HG02885 (cell line): ENCODE results near the gene DAW1.

Experiments used
- ATAC-seq: cut with Tn5 transposase; IDR thresholded peaks from one replicate; pipeline ENCODE4 v1.9.1; 2021; ENCODE audit warnings: mild to moderate bottlenecking; ENCODE audit not compliant: unreplicated experiment, poor library complexity

DAW1 gene

DNA sequence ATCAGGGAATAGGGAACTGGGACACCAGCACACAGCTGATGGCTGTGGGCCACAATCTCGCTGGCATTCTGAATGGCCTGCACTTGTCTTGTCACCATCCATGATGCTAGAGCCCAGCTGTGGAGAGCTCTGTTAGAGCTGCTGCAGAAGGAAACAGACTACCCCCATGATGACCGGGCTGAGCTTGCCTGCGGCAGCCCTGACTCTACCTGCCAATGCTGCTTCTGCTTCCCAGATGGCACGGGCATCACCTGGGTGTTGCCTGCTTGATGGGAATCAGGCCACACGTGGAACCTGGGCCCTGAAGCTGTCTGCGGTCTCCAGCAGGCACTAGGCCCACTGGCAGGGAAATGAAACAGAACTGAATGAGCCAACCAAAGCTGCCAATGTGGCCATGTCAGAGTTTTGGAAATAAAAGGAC, 11.2 kb upstream of the DAW1 start:
- no peak for ATAC-seq

DNA sequence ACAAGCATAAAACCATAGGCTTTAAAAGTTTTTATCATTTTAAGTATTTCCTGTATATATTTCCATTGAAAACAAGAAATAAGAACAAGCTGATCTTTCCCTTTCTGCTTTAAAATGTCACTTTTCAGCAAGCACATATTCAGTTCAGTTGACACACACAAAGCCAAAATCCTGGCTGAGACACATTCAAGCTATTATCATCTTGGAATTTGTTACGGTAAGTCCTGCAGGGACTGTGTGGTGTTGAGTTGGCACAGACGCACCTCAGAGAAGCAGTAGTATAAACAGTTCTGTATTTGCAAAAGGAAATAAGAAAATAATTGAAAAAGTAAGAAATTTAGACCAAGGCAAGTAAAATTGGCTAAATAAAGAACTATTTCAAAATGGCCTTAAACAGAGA, 10.4 kb upstream of the DAW1 start:
- ATAC-seq: no peak

DNA sequence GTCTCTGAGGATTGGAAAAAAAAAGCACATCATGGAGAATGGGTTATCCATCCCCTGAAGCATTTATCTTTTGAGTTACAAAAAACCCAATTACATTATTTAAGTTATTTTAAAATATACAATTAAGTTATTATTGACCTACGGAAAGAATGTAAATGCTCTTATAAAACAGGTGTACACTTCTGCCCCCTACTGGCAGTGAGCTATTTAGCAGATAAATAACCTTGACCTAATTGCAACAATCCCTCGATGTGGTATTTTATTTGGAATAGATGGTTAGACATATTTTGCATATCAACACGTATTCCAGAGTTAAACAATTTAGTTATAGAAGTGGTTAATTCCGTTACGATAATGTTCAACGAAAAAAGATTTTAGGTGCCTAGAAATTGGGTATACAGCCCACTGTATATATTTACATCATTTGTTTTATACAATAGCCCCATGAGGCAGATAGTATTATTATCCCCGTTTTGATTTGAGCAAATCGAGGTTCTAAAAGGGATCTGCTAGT, 9.1 kb upstream of the DAW1 start:
- ATAC-seq: peak; percentile 65

DNA sequence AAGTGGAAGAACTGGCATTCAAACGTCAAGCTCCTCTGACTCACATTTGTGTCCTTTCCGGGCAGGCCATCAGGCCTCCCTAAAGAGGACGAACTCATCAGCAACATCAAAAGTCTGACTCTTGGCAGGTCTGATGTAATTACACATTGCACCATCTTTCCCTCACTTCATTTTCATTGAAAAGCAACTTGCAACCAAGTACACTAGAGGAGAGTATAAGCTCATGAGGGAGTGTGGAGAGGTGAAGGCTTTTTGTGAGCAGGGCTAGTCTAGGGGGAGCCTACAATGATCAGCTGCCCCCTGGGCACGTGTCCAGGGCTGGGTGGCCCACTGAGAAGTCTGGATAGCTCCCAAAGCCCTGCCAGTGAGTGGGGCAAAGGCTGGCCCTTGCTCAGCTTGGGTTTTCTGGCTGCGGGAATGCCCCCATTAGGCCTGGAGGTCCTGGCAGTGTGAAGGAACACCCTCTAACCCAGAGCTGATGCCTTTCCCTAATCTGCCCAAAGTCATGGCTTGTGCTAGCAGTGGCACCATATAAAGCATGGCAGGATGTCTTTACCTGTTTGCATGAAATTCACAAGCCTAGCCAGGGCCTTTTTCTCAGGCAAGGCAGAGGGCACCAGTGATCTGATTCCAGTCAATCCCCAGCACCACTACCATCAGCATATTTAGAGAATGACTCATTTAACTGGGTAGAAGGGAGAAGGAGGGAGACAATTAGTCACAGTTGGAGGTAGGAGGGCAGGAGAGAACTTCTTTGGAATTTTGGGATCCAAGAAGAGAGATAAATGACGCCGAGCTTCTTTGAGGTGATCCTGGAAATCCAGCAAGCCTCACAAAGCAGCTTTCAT, 8.5 kb upstream of the DAW1 start:
- ATAC-seq: no peak

DNA sequence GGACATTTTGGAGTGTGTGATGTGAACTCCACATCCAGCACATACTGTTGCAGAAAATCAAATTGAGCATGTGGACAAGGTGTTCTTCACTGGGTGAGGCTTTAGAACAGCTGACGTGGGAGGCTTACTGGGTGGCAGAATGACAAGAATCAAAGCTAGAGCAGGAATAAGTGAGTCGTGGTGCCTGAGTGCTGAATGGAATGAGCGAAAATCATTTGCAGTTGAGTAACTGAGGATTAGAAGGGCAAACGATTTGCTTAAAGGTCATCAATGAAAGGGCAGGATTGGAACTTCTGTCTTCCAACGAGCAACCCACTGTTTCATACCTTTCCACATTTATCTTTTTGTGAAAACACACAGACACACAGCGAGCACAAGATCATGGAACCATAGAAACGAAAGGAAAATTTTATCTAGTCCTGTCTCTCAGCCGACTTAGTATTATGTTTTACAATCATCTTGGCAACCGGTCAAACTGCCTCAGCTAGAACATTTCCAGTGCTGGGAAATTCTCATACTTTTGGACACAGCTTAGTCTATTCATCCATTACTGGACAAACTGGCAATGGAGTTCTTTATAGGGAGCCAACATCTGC, 7.2 kb upstream of the DAW1 start:
- no peak for ATAC-seq

DNA sequence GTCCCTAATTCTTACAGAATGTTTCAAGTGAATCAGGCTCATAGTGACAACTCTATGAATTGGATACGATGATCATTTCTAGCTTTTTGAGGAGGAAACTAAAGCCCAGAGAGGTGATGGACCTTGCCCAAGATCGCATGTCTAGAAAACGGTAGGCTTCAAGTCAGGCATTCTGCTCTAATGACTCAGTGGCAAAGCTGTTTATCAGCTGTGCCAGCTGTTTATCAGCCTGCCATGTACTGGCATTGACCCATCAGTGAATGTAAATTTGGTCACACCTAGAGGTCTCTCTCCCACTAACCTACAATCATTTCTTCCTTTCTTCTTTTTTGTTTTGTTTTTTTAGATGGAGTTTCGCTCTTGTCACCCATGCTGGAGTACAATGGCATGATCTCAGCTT, 6.1 kb upstream of the DAW1 start:
- no peak for ATAC-seq

DNA sequence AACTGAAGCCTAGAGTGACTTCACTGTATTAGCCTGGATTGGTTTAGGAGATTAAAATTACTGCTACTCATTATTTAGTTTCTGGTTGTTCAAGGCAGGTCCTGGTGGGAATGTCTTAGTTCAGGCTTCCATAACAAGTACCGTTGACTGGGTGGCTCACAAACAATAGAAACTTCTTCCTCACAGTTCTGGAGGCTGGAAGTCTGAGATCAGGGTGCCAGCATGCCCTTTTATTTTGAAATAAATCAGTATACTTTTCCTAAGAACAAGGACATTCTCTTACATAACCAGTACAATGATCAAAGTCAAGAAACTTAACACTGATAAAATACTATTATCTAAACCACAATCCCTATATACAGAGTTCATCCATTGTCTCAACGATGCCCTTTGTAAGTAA, 4.0 kb upstream of the DAW1 start:
- ATAC-seq: no peak

DNA sequence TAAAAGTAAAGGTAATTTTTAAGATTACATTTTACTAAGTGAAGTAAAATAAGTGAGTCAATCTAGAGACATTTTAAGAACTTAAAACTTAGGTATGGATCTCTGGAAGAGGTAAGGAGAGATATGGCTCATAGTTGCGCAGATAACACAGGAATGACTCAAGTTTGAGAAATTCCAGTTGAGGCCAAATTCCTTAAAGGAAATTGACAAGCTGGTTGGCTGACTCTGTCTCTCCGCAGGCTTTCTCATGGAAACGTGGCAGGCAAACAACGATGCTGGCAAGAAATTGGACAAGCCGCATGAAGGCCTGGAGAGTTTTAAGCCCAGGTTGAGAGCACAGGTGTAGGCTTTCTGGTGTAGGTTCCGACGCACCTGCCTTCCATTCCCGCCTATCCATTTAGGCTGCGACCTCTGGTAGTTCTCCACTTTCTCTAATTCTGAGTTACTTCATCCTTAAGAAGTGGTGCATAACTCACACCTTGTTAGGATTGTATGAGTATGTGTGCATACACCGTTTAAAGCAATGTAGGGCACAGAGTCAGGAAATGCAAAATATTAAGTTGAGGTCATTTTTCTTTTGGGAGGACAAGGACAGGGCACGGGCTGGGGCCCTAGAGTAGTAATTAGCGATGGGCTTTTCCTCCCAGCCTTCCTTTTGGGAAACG, 589 bp upstream of the DAW1 start:
- no peak for ATAC-seq

DNA sequence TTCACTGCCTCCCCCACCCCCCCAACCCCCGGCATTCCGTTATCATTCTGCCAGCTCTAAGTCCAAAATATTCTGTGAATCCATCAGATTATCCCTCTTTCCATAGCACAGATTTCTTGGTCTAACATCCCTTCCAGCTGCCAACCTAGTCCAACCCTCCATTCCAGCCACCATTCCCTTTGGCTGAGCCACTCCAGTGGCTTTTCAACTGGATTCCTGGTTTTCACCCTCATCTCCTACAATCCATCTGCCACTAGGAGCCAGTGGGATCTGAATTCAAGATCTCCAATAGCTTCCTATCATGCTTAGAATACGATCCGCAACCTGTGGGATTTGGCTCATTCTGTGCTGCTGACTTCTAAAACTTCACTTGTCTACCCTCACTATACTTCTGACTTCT, 1.2 kb downstream of the DAW1 start:
- no peak for ATAC-seq

DNA sequence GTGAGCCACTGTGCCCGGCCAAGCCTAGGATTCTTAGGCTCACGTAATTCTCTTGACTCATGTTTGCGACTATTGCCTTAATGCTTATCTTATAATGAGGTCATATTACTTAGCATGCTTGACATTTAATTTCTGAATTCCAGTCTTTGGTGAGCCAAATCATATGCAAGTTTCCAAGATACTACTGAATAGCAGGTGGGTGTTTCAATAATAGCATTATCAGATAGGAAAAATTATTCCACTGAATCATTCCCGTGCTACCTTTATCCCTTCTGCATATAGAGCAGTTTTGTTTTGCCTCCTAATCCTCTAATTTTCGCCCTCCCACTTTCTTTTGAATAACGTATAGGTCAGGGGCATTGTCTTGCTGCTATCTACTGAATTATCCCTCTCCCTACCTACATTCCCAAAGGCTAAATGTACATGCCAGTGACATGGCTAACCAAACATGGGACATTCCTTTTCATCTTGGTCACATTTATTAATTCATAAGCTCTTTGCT, 4.9 kb downstream of the DAW1 start:
- ATAC-seq: no peak

DNA sequence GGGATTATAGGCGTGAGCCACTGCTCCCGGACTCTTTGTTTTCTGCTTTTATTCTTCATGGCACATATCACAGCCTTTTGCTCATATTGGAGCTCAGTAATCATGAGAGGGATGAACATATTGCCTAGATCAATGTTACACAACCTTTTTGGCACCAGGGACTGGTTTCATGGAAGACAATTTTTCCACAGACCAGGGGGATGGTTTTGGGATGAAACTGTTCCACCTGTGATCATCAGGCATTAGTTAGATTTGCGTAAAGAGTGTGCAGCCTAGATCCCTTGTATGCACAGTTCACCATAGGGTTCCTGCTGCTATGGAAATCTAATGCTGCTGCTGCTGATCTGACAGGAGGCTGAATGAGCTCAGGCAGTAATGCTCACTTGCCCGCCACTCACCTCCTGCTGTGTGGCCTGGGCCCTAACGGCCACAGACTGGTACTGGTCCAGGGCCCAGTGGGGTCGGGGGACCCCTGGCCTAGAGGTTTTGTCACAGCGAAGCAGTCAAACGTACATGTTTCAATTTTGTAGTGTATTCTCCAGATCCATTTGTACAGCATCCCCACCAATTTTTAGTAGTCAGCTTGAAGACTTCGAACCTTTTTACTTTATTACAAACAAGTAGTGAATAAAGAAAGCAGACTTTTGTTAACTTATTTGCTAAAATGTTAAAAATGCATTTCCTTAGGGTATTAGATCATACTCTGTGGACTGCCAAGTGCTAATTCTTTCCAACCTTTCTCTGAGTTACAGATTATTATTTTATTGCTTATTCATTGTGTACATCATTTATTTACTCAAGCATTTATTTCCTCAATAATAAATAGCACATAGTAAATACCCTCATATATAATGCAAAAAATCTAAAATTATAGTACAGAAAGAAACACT, 6.2 kb downstream of the DAW1 start:
- no peak for ATAC-seq

DNA sequence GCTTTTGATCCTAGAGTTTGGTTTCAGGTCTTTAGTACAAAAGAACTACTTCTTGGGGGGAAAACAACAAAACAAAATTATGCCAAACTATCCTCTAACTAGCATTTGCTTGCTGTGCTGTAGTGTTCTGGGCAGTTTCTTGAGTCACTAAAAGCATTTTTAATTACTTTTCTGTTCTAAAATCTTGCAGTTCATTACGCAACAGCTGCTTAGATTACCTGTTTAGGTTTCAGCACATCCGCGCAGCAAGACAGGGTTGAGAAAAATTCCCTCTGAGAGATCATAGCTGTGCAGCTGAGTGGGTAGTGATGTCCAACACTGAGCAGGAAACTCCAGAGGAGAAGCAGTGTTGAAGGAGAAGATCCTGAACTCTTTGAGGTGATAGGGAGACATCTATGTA, 9.0 kb downstream of the DAW1 start:
- ATAC-seq: no peak

DNA sequence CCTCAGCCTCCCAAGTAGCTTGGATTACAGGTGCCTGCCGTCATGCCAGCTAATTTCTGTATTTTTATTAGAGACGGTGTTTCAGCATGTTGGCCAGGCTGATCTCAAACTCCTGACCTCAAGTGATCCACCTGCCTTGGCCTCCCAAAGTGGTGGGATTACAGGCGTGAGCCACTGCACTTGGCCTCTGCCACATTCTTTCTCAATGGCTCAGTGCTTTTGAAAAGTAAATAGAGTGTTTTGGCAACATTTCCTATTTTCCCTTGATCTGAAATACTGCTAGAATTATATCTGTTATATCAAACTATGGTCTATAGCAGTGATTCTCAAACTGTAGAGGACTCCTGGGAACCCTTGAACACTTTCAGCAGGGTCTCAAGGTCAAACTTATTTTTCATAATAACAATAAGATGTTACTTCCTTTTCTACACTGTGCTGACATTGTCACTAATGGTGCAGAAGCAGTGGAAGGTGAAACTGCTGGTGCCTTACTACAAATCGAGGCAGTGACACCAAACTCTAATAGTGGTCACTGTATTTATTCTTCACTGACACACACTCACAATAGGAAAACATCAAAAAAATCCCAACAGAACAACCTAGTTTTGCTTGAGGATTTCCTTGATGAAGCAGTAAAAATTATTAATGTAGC, 10.6 kb downstream of the DAW1 start:
- no peak for ATAC-seq

DNA sequence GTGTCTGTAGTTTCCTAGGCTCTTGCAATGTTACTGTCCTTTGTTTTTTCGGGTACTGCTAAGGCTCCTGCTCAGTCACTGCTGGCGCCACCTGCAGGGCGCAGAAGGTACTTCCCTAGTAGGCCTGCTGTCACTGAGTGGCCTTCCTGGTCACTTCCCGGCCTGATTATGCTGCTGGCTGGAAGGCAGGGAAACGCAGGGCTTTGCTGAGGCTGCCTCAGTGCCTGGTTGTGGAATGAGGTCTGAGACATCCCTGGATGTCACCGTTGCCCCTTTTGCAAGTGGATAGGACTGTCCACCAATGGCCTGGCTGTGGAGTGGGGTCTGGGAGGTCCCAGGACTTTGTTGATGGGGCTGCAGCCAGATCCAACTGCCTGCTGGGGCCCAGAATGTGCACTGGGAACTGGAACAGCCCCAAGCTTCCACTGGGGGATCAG, 13.1 kb downstream of the DAW1 start:
- ATAC-seq: peak; percentile 99

DNA sequence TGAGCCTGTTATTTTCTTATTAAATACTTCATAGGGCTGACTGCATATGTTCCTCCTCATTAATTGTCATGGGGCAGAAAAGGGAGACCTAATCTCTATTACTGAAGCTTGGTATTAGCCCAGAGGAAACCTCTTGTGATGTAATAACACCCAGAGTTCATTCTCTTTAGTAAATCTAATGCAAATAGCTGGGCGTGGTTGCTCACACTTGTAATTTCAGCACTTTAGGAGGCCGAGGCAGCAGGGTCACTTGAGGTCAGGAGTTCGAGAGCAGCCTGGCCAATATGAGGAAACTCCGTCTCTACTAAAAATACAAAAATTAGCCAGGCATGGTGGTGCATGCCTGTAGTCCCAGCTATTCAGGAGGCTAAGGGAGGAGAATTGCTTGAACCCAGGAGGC, 14.7 kb downstream of the DAW1 start:
- no peak for ATAC-seq

DNA sequence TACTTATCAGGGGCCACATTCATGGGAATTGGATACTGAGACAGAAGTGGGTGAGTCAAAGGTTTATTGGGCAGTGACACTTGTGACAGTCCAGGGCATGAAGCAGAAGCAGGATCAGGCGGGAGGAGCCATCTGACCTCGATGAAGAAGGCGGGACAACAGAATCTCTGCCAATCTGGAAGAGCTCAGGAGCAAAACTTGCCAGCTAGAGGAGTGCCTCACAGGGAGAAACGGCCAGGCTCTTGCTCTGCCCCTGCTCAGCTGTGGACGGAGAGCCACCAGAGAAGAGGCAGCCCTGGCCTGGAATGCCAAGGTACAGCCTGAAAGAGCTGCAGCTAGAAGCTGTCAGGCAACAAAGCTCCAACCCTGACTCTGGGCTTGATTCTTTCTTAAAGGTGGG, 16.9 kb downstream of the DAW1 start:
- ATAC-seq: no peak

DNA sequence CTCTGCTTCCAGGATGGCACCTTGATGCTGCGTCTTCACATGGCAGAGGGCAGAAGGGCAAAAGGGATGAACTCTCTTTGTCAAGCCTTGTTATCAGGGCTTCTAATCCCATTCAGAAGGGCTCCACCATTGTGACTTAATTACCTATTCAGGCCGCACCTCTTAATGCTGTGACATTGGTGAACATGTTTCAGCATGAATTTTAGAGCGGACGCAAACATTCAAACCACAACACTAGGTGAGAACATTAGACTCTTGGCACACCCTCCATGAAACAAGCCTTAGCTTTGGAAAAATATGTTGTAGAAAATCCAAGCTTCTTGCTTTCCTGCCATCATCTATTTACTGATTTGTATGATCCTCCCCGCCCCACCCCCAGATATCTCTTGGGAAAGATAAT, 17.9 kb downstream of the DAW1 start:
- no peak for ATAC-seq

DNA sequence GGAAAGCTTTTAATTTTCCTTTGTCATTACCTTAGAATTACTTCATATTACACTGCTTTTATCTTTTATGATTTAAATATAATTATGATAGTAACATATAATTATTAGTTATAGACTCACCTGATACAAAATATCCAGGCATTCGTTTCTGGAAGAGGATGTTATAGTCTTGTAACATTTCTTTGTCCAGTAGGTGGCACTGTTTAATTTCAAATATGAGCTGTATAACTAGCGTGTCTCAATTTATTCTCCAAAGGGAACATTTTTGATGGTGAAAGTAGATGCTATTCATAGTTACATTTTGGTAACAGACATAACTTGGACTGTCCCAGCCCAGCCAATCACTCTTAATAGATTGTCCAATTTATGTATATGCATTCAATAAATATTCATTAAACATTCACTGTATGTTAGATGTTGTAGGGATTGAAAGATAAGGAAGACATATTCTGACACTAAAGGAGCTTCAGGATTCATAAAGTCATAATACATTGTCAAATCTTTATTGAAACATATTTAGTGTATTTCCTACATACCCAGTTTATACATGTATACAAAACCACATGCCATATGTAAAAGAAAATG, 19.2 kb downstream of the DAW1 start:
- peak; percentile 82 for ATAC-seq

DNA sequence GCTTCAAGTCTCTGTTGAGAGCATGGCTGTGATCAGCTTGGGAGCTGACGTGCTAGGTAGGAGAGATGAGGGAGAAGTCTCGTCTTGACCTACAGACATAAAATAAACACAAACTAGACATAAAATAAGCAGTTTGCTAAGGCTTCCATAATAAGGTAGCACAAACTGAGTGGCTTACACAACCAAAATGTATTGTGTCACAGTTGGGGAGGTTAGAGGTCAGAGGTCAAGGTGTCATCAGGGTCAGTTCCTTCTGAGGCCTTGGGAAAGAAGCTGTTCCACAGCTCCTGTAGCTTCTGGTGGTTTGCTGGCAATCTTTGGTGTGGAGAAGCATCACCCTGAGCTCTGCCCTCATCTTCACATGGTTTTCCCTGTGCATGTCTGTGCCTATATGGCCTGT, 20.2 kb downstream of the DAW1 start:
- no peak for ATAC-seq
